Diencephalon (tissue), 1 donor: Measurements from ENCODE around the gene MLF2. TPM values are rescaled to one million over a fixed set of nuclear protein-coding genes. Genes with fewer than 3 reads are reported as not detected.

Experiments used
- small RNA-seq: library from RNA; depleted of rRNA; stranded (forward); fragments of <200 nt; gene quantifications from one replicate; pipeline ENCODE3, GENCODE V24; 2014
- total RNA-seq: library from RNA; depleted of rRNA; stranded (reverse); fragments of >200 nt; gene quantifications from one replicate; pipeline ENCODE4 v1.2.3, GENCODE V29; 2014

MLF2 gene
- 104 TPM for total RNA-seq

GRCh38 chr12:6752921-6753771 is at the start of gene MLF2:
MLF2 (minus strand) TSS chr12:6753141; CDS start chr12:6752334, 807 bp downstream.

GRCh38 chr12:6788972-6789924 is 36.3 kb upstream of the MLF2 start, which contains the start of gene CD4:
CD4 (plus strand) TSS chr12:6789528; CDS start chr12:6800139, 10,611 bp downstream.

GRCh38 chr12:6772331-6772695 is 19.4 kb upstream of the MLF2 start, which contains the start of gene LAG3:
LAG3 (plus strand) TSS chr12:6772520; CDS start chr12:6772853, 333 bp downstream.

GRCh38 chr12:6765634-6766581 is 13.0 kb upstream of the MLF2 start, which contains the start of gene PTMS:
PTMS (plus strand) TSS chr12:6766363; CDS start chr12:6766706, 343 bp downstream.

GRCh38 chr12:6723607-6724408 is 29.1 kb downstream of the MLF2 start, which contains the start of gene COPS7A:
COPS7A (plus strand) TSS chr12:6724046; CDS start chr12:6724657, 611 bp downstream.

GRCh38 chr12:6700646-6701051 is 52.3 kb downstream of the MLF2 start, which contains the start of gene PIANP:
PIANP (minus strand) TSS chr12:6700815; CDS start chr12:6698061, 2,754 bp downstream.

Small RNA genes within 50 kb of the gene (small RNA-seq; reads per million reads assigned to genes)
- not detected for gene RNU6-781P

Other genes with a start within 250 kb of the MLF2 start
- gene GAPDH, start 218.6 kb downstream of the MLF2 start, total RNA-seq = 2,434 TPM
- gene IFFO1, start 197.1 kb downstream of the MLF2 start, total RNA-seq = 5.5 TPM
- gene NOP2, start 184.8 kb downstream of the MLF2 start, total RNA-seq = 13.8 TPM
- 204 TPM for gene CHD4, start 145.8 kb downstream of the MLF2 start, total RNA-seq
- gene LPAR5, start 117.2 kb downstream of the MLF2 start, total RNA-seq = 1.2 TPM
- 0.46 TPM for gene ACRBP, start 105.7 kb downstream of the MLF2 start, total RNA-seq
- 61.6 TPM for gene ING4, start 90.0 kb downstream of the MLF2 start, total RNA-seq
- 17.3 TPM for gene ZNF384, start 63.8 kb downstream of the MLF2 start, total RNA-seq
- gene PIANP, start 52.3 kb downstream of the MLF2 start, total RNA-seq = 4.4 TPM
- gene COPS7A, start 29.1 kb downstream of the MLF2 start, total RNA-seq = 41.5 TPM
- gene PTMS, start 13.2 kb upstream of the MLF2 start, total RNA-seq = 84.2 TPM
- gene LAG3, start 19.4 kb upstream of the MLF2 start, total RNA-seq = not detected
- 4.8 TPM for gene CD4, start 36.4 kb upstream of the MLF2 start, total RNA-seq
- gene GPR162, start 68.7 kb upstream of the MLF2 start, total RNA-seq = 87.9 TPM
- gene P3H3, start 75.3 kb upstream of the MLF2 start, total RNA-seq = 15.0 TPM
- gene GNB3, start 87.8 kb upstream of the MLF2 start, total RNA-seq = 3.2 TPM
- gene CDCA3, start 98.1 kb upstream of the MLF2 start, total RNA-seq = 6.2 TPM
- gene USP5, start 99.0 kb upstream of the MLF2 start, total RNA-seq = 91.1 TPM
- 349 TPM for gene TPI1, start 114.4 kb upstream of the MLF2 start, total RNA-seq
- 2.3 TPM for gene SPSB2, start 120.2 kb upstream of the MLF2 start, total RNA-seq
- 27.7 TPM for gene LRRC23, start 151.7 kb upstream of the MLF2 start, total RNA-seq
- gene ENO2, start 161.4 kb upstream of the MLF2 start, total RNA-seq = 308 TPM
- 13.1 TPM for gene ATN1, start 174.8 kb upstream of the MLF2 start, total RNA-seq
- not detected for gene RNU7-1, start 190.7 kb upstream of the MLF2 start, total RNA-seq
- 203 TPM for gene C12orf57, start 190.9 kb upstream of the MLF2 start, total RNA-seq
- gene PTPN6, start 198.2 kb upstream of the MLF2 start, total RNA-seq = 5.8 TPM
- gene PHB2, start 217.5 kb upstream of the MLF2 start, total RNA-seq = 100 TPM
- 20.8 TPM for gene EMG1, start 217.8 kb upstream of the MLF2 start, total RNA-seq